ENCODE data around the gene RBBP4.

- TF ChIP-seq POLR2A (IDR thresholded peaks at IDR 0.05): no peak
- TF ChIP-seq, protein P1, sequence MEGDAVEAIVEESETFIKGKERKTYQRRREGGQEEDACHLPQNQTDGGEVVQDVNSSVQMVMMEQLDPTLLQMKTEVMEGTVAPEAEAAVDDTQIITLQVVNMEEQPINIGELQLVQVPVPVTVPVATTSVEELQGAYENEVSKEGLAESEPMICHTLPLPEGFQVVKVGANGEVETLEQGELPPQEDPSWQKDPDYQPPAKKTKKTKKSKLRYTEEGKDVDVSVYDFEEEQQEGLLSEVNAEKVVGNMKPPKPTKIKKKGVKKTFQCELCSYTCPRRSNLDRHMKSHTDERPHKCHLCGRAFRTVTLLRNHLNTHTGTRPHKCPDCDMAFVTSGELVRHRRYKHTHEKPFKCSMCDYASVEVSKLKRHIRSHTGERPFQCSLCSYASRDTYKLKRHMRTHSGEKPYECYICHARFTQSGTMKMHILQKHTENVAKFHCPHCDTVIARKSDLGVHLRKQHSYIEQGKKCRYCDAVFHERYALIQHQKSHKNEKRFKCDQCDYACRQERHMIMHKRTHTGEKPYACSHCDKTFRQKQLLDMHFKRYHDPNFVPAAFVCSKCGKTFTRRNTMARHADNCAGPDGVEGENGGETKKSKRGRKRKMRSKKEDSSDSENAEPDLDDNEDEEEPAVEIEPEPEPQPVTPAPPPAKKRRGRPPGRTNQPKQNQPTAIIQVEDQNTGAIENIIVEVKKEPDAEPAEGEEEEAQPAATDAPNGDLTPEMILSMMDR (IDR thresholded peaks at IDR 0.05): no peak
- TF ChIP-seq POLR2AphosphoS5 (IDR thresholded peaks at IDR 0.05): no peak
Observed at GRCh38 chr1:32725615-32725982, 74.6 kb downstream of the RBBP4 start.
